Activated CD8-positive, alpha-beta memory T cell treated with anti-CD3 and anti-CD28 coated beads for 4 hours (primary cell): ENCODE results near the gene SLC44A3.

ENCODE experiments used
- DNase-seq, 2 donors: peaks; one replicate each; pipeline ENCODE4 v3.0.0-alpha.2; 2020; ENCODE audit warnings: low read depth in 2 of 2

SLC44A3 gene

GRCh38 chr1:94907136-94907535 lies 87.0 kb downstream of the SLC44A3 start:
- no peak for DNase-seq

- no peak for DNase-seq
Observed at GRCh38 chr1:94908190-94908589, 88.0 kb downstream of the SLC44A3 start.

GRCh38 chr1:94908965-94909364 lies 88.8 kb downstream of the SLC44A3 start:
- DNase-seq, result no peak

GRCh38 chr1:94909486-94909885 lies 89.3 kb downstream of the SLC44A3 start:
- DNase-seq, result no peak

GRCh38 chr1:94912263-94913184 lies 92.4 kb downstream of the SLC44A3 start:
- no peak for DNase-seq

- no peak for DNase-seq
Observed at GRCh38 chr1:94917251-94917650, 97.1 kb downstream of the SLC44A3 start.

- DNase-seq, result no peak
Observed at GRCh38 chr1:94919241-94920030, 99.3 kb downstream of the SLC44A3 start.

GRCh38 chr1:94920061-94920460 lies 99.9 kb downstream of the SLC44A3 start:
- no peak for DNase-seq

GRCh38 chr1:94921977-94922376 lies 101.8 kb downstream of the SLC44A3 start:
- no peak for DNase-seq

GRCh38 chr1:94922761-94923331 lies 102.7 kb downstream of the SLC44A3 start:
- DNase-seq, result no peak

- DNase-seq, result no peak
Observed at GRCh38 chr1:94925004-94925403, 104.8 kb downstream of the SLC44A3 start.

- no peak for DNase-seq
Observed at GRCh38 chr1:94925561-94926125, 105.5 kb downstream of the SLC44A3 start.

- DNase-seq, result no peak
Observed at GRCh38 chr1:94926126-94926914, 106.2 kb downstream of the SLC44A3 start.

GRCh38 chr1:94926915-94927404 lies 106.8 kb downstream of the SLC44A3 start, which contains the start of gene CNN3:
CNN3 (minus strand) TSS chr1:94927110; CDS start chr1:94926894, 216 bp downstream.
- peak; percentile 45 to 50 for DNase-seq

- DNase-seq, result no peak
Observed at GRCh38 chr1:94927405-94928175, 107.4 kb downstream of the SLC44A3 start.

- no peak for DNase-seq
Observed at GRCh38 chr1:94928293-94928939, 108.3 kb downstream of the SLC44A3 start.

- no peak for DNase-seq
Observed at GRCh38 chr1:94929351-94930217, 109.4 kb downstream of the SLC44A3 start.

- no peak for DNase-seq
Observed at GRCh38 chr1:94931254-94931841, 111.2 kb downstream of the SLC44A3 start.
